ENCODE measurements around the gene C6orf15.

Gene C6orf15

DNA sequence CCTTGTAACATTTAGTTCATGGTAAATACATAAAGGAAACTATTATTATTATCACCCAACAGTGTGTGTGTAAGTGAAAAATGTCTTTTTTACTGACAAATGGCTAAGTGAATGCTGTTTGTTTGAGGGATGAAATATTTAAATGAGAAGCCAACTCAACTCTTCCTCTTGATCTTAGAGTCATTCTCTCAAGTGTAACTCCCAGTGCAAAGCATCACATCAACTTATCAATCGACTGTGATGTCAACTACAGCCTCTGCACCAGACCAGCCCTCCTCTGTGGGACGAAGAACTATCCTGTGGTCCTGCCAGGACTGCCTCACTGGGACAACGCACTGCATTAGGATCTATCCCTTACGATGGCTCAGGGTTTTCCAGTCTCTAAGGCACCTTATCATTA lies 5.3 kb downstream of the C6orf15 start:
- no peak for DNase-seq

- DNase-seq, result no peak
These were observed 9.2 kb downstream of the C6orf15 start for GRCh38 chr6:31103136-31103535.

- no peak for DNase-seq
These were observed 13.9 kb downstream of the C6orf15 start for GRCh38 chr6:31098449-31098938.

- peak in 1 of 14 donors; percentile 12 for DNase-seq
These were observed 15.7 kb downstream of the C6orf15 start for GRCh38 chr6:31096656-31097055.

DNA sequence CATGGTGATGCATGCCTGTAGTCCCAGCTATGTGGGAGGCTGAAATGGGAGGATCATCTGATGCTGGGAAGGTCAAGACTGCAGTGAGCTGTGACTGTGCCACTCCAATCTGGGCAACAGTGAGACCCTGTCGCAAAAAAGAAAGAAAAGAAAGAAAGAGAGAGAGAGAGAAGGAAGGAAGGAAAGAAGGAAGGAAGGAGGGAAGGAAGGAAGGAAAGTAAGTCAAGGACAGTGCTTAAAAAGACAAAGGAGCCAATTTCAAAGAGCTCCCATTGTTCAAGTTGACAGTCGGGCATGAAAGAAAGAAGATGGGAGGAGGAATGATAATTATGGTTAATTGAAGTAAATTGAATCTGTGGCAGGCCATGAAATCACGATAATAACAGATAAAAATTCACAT lies 16.2 kb downstream of the C6orf15 start:
- no peak for DNase-seq

DNA sequence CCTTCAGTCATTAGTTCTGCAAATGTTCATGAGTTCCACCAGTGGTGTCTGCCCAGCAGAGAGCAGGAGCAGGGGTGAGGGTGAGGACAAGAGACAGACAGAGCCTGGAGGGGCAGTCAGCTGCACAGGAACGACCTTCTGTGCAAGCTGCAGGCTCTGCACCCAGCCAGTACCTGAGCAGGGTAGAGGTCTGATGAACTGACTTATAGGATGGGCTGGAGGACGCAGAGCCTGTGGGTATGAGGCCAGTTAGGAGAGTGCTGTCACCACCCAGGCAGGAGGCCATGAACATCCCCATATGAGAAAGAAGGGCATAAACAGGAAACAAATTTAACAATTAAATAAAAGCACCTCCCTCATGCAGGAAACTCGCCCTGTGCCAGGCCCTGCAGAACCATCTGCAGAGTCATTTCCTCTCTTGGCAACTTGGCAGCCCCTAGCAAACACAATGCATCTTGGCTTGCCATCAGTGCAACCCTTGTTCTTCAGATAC lies 17.9 kb downstream of the C6orf15 start:
- peak in 2 of 14 donors; percentile 37 to 97 for DNase-seq

GRCh38 chr6:31092769-31093505 lies 19.4 kb downstream of the C6orf15 start:
- DNase-seq, result no peak

- DNase-seq, result no peak
These were observed 20.1 kb downstream of the C6orf15 start for GRCh38 chr6:31092238-31092637.

DNA sequence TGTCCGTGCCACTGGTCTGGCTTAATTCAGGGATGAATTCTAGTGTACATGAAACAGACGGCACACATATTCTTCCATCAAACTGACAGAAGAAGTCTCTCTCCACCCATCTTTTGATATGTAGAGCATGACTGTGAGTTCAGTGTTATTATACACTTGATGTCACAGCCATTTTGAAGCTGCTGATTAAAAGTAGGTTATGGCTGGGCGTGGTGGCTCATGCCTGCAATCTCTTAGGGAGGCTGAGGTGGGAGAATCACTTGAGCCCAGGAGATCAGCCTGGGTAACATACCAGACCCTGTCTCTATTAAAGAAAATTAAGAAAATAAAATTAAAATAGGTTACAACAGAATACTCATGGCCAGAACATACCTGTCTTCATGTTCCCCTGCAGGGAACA lies 20.7 kb downstream of the C6orf15 start:
- no peak for DNase-seq

- no peak for DNase-seq
These were observed 21.4 kb downstream of the C6orf15 start for GRCh38 chr6:31090973-31091364.

DNA sequence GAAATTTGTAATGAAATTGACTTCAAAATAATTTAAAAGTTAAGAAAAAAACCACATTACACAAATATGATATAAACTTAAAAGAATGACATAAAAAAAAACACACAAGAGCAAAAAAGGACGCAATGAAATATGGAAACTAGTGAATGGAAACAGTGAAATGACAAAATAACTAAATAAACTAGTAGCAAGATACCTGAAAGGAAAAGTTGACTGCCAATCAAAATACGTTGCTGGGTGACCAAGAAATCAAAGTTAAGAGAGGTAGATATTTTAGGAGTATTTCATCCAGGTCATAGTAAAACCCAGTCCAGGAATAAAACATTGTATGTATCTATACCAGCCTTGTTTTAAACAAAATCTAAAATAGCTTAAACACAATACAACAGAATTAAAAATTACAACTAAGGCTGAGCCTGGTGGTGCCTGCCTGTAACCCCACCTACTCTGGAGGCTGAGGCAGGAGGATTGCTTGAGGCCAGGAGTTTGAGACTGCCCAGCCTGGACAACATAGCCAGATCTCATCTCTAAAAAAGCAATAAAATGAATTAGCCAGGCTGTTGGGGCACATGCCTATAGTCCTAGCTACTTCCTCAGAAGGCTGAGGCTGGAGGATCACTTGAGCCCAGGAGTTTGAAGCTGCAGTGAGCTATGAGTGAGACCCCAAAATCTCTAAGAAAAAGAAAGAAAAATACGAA lies 22.0 kb downstream of the C6orf15 start:
- DNase-seq, result no peak

- peak in 11 of 14 donors; percentile 30 to 78 (median 59) for DNase-seq
These were observed 24.8 kb downstream of the C6orf15 start for GRCh38 chr6:31087494-31088089.

GRCh38 chr6:31086788-31087440 lies 25.5 kb downstream of the C6orf15 start:
- no peak for DNase-seq

GRCh38 chr6:31083742-31084354 lies 28.5 kb downstream of the C6orf15 start:
- peak in 1 of 14 donors; percentile 9 for DNase-seq

GRCh38 chr6:31081872-31082271 lies 30.5 kb downstream of the C6orf15 start:
- no peak for DNase-seq

DNA sequence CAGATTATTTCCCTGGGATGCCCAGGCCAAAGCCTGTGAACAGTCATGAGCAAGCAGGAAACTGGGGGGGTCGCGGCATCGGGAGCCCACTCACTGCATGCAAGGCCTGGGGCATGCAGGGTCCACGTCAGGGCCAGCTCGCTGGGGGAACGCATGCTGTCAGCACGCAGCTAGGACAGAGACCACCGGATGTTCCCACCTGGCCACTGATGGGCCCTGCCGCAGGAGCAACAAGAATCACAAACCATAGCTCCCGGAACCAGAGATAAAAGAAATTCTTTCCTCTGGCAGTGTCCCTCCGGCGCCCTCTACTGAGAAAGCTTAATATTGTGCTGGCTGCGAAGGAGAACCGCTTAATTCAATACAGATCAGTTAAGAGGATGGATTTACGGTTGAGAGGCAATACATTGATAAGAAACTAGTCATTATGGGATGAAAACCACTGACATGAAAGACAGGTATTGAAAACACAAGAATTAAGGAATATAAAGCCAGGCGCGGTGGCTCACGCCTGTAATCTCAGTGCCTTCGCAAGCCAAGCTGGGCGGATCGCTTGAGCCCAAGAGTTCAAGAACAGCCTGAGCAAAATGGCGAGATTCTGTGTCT lies 32.6 kb downstream of the C6orf15 start:
- DNase-seq, result peak in 10 of 14 donors; percentile 25 to 62 (median 45)

DNA sequence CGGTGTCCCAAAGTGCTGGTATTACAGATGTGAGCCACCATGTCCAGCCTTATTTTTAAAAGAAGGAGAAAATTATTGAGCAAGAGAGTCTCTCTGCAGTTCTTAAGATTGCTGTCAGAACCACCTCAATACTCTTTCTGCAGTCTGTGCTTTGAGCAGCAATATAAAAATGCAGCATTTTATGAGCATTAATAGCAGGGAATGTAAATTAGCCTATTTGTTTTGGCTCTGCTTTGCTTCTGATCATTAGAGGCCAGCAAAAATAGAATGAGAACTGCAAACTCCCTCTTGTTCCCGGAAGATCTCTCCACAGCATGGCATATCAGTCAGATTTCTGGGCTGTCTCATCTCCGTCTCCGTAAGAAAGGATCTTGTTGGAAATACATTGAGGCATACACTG lies 35.8 kb downstream of the C6orf15 start:
- DNase-seq, result no peak

DNA sequence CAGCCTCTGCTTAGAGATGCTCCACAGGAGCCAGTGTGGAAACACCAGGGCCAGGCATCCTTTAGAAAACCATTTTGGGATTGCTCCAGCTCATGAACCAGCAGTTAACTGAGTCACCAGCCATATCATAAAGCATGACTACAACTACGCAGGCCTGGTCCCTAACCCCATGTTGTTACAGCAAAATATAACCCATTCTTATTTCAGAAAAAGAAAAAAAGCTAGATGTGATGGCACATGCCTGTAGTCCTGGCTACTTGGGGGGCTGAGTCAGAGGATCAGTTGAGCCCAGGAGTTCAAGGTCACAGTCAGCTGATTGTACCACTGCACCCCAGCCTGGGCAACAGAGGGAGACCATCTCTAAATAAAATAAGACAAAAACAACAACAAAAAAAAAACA lies 36.8 kb downstream of the C6orf15 start:
- no peak for DNase-seq

DNA sequence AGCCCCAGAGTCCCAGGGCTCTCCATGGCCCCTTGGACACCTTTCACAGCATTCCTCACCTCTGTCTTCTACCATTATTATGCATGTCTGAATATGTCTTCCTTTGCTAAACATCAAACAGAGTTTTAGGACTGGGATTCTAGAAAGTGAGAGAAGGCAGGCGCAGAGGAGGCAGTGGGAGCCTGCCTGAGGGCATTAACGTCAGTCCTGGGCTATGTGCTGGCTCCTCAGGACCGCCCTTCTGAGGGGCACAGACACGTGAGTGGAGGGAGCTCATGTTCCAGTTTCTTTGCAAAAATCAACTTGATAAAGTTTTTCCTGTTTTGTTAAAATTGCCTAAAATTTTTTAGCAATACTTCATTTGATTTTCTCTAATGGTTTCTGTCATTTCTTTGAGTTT lies 38.0 kb downstream of the C6orf15 start:
- DNase-seq, result no peak

- DNase-seq, result peak in 11 of 14 donors; percentile 22 to 66 (median 52)
These were observed 41.6 kb downstream of the C6orf15 start for GRCh38 chr6:31070711-31071197.

DNA sequence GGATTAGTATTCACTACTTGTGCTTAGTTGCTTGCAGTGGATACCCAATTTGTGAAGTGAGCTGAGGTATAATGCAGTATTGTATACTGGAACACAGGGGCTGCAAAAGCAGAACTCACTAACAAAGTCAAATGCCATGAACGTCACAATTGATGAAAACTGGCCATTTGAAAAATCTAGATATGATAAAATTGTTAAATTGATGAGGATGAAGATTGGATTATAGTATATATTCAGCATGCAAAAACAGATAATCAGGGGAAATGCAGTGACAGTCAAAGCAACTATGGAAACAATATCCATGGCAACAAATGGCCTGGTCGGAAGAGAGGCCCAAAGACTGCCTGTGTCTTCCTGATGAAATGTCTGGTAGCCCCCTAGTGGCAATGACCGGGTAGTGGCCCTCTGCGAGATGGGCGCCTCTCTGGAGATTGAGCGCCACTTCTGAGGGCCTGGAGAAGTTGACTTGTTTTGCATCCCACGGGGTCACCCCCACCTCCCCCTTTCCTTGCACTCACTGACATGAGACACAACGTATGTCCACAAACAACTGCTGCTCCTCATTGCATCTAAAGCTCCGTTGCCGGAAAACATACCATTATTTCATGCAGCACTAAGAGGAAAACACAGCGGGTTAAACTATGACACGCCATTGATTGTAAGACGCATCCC lies 43.6 kb downstream of the C6orf15 start:
- DNase-seq, result peak in 13 of 14 donors; percentile 19 to 85 (median 70)

Measured in C1 segment of cervical spinal cord (tissue), 14 donors.